CD4-positive, alpha-beta T cell treated with Interleukin-17A for 1 hour (primary cell): ENCODE data around the gene SIAH3.

Source experiments
- DNase-seq: peaks from one replicate; pipeline ENCODE4 v3.0.0-alpha.2; 2020

SIAH3 gene

DNA sequence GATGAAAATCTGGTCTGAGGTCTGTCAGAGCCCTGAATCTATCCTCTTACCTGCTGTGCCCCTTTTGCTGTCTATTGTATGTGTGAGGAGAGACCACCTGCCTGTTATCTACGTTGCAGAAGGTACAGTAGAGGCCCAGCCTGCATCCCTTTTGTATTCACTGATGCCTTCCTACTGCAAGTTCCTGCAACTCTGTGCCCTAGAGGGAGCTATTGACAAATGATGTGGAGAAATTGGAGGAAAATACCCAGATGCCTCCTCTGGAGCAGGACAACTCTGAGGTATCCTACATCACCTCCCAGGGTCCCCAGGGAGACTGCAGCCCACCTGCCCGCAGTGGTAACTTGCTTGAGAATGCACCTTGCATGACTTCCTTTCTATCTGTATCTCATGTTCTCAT, 33.7 kb downstream of the SIAH3 start:
- no peak for DNase-seq

DNA sequence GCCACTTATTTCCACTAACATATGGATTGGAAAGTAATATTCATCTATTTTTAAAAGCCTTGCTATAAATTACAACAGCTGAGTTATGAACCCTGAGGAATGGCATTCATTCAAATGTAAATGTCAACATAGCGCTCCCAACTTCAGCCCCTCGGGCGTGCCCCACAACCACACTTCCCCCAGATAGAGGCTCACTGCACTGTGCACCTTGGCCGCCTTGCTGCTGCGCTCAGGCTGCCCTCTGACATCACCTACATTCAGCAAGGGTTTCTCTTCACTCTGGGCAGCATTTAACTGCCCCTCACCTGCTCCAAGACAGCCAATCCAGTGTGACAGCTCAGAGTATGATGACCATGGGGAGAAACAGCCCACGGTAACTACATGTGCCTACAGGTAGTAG, 35.1 kb downstream of the SIAH3 start:
- no peak for DNase-seq

DNA sequence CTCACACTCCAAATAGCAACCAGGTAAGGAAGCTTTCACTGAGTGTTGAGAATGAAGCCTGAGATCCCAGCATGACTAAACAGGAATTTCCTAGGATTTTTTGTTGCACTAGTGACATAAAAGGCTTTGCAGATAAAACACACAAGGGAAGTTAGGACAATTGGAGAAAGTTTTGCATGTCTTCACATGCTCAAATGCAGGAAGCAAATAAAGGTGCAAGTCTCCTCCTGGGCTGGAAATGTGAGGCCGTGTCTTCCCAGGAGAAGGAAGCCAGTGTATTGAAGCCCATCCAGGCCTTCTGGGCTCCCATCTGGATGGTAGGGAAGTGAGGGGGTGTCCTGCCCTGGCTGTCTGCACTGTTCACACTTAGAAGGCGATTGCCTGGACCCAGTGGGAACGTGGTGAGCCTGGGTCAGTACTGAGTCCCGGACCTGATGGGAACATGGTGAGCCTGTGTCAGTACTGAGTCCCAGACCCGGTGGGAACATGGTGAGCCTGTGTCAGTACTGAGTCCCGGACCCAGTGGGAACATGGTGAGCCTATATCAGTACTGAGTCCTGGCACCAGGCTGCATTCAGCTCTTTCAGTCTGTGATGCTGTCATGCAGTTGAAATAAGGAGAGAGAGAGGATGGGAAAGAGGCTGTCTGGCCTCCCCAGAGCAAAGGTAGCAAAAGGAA, 38.7 kb downstream of the SIAH3 start:
- no peak for DNase-seq

DNA sequence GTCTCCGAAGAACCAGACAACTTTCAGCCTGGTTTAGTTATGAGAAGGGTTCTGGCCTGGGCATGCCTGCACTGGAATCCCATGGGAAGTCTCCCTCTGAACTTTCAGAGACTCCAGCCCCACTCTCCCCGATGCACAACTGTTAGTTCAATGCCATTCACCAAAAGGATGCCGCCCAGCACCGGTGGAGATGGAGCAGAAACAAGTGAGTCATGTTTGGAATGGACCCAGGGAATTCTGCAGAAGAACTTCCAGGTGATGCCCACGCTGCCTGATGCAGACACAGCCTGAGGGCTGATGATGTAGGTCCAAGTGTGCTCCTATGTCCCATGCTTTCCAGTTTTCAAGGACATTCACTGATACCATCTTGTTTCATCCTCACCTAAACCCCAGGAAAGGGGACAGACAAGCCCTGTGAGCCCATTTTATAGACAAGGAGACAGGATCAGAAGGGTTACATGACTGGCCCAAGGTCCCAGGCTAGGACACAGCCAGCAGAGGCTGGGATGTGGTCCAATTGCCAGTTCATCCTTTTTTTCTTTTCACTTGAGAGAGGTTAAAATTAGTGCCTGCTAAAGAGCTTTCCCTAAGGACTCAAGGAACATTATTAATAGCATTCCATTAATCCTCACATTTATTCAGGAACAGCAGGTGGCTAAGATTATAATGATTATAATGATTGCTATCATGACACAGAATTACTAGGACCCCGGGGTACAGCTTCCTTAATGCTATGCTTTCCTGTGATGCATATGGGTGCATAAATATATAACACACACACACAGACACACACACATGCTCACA, 39.5 kb downstream of the SIAH3 start:
- no peak for DNase-seq

DNA sequence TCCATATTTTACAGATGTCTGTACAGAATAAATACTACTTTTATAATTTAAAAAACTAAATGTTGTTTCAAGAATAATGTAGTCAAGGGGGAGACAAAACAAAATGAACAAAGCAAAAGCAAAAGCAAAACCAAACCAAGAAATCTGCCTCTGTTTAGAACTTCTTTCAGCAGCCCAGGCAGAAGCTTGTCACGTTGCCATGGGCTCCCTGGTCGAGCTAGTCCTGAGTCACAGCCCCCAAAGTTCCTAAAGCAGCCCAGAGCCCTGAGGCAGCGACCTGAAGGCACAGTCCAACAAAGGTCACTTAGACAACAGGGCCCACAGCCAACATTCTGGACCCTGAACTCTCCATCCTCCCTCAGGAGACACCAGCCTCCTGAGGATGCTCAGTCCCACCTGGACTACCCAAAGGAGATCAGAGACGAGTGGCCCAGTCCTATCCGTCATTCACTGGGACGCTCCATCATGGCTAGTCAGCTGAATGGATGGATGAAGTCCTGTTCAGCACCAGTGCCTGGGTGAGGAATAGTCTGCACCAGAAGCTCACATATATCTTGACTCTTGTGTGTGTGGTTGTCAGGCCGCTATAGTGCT, 41.7 kb downstream of the SIAH3 start:
- no peak for DNase-seq

DNA sequence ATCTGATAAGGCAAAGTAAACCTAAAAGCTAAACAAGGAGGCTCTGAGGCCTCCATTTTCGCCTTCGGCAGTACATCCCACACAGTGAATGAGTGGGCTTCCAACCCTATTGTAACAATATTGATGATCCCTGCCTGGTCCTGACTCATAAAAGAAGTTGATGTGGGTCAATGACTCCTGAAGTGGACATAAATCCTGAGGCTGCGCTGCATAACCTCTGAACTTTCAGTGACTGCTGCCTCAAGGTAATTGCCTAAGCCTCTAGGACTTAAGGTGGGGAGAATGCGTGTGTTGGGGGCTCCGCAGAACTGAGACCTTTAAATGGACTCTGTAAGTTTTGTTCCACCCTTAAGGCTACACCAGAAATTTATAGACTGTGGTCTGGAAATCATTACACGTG, 42.6 kb downstream of the SIAH3 start:
- DNase-seq: no peak

DNA sequence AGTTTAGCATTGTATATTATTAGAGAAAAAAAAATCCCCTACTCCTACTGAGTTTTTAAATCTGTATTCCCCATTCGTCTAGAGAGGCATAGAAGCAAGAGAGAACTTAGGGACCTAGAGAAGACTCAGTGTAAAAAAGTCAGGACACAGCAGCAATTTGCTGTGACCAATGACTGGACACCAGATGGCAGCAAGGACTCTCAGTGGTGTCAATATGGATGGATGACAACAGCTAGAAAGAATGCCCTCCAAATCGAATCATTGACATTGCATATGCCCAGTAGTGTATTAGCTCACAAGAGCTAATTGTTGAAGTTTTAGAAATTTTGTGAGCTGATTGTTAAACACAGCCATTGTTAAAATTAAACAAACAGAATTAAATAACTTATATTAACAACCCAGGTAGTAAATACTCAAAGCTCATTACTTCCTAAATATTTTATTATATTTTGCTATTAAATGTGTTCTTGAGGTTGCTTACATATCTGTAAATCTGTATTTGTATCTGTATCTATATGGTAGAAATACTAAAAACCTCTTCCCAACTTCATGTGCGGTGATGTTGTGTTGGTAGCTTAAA, 43.9 kb downstream of the SIAH3 start:
- DNase-seq: peak; percentile 30

DNA sequence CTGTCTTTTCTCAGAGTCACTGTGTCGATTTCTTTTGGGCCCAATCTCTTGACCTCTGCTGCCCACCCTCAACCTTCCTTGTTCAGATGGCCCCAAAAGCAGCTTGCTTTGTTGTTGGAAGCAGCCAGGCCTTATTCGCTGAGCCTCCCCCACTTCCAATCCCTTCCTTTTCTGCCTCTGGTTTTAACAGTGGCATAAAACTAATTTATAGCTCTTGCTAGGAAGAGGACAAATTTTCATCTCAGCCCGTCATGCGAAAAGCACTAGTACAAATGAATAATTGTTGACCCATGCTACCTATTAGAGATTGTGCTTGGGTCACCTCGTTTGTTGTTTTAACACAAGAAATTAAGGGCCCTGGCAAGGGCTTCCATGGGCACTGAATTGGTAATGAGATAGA, 51.1 kb downstream of the SIAH3 start:
- DNase-seq: no peak

DNA sequence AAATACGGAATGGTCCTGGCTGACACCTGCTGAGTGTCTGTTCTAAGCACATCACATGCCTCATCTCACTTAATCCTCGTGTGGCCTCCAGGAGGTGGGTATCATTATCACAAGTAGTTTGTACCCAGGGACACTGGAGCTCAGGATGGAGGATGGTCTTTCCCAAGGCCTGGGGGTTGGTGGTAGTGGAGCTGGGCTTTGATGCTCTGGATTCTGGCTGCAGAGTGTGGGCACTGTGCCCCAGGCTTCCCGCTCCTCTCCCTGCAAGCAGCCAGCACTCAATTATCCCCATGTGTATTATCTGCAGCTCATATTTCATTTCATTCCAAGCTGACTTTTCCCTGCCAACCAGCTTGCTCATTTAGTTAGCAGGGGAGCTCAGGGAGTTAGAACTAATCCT, 52.1 kb downstream of the SIAH3 start:
- DNase-seq: no peak

DNA sequence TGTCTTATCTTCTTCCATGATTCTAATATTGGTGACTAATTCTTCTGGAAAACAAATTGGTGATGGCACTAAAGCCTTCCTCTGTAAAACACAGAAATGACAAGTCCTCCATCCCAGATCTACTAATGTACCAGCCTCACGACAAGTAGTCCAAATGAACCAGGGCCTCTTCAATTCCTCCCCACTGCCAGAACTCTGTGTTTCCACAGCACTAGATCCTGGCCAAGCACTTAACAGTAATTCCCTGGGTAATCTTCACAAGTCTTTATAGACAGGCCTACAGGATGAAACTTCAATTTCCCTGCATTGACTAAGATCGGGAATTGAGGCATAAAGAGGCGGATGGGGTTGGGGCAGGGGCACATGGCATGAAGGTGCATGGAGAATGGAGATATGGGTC, 52.7 kb downstream of the SIAH3 start:
- DNase-seq: no peak

DNA sequence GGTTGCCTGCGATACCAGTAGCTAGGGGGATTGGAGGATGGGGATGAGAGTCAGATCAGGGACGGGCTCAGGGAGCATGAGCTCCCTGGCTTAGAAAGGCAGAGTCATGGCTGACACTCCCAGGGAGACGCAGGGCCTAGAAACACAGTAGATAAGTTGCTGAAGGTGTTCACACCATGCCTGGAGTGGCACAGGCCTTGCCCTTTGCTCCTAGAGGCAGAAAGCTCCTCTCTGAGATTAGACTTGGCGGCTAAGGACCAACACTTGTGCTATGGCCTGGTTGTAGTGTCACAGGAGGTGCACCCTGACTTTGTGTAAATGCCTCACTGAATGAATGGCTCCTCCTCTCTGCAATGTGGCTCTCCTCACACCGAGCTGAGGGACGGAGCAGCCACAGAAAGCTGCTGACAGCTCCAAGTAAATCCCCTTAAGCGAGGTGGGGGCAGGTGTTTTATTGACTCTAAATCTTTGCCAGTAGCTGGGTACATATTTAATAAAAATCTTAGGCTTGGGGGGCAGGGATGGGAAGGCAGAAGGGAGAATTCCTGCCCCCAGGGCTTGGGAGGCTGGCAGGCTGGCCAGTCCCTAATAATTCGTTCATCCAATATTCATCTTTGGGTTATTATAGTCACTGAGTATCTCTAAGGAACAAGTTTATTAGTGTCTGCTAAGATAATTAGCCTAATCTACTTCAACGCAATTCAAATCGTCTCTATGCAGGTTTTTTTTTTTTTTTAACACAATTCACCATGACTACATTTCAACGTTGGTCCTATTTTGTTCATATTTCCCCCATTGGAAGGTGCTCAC, 54.9 kb downstream of the SIAH3 start:
- DNase-seq: no peak

DNA sequence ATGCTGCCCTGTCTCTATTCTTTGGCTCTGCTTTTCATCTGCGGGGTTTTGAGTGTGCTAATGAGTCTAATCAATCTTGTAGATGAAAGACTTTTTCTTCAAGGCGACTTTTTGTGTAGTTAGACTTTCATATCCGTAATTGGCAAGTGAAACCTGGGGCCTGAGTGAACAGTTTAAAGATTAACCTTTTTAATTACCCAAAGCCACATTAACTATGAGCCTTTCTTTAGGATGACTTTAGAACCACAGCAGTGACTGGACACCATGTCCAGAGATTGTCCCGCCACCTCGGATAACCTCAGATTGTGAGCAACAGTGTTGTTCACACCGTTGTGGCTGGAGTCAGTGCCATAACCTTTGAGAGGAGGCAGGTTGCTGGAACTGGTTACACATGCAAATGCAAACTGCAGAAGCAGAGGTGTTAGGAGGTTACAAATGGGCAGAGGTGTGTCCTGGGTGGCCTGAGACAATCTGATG, 58.7 kb downstream of the SIAH3 start:
- DNase-seq: no peak

DNA sequence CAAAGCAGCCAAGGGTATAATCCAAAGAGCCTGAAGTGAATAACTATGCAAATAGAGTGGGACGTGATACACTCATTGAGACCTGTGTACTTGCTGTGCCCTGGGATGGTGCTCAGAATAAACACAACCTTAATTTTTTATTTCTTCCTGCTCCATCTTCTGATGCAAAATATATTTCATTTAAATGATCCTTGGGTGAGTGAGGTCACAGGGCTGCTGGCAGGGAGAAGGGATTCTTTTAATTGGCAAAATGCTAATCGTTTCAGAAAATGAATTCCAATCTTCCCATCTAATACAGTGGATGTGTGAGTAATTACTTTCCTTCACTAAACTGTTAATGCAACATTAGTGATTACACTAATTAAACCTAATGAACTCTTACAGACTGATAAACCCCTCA, 63.5 kb downstream of the SIAH3 start:
- DNase-seq: no peak

DNA sequence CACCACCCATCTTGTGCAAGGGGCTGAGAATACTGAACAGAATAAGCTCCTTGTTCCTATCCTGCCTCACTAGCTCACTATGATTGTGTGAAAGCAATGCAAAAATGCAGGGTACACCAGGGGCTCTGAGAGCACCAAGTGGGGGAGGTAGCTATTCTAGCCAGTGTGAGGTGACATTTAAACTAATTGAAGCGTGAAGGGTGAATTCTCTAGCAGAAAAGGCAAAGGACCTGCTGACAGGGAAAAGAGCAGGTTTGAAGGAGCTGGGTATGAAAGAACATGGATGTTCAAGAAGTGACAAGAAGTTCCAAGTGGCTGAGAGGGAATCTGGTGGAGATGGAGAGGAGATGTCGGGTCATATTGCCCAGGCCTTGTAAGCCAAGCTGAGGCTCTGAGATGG, 64.2 kb downstream of the SIAH3 start:
- no peak for DNase-seq

DNA sequence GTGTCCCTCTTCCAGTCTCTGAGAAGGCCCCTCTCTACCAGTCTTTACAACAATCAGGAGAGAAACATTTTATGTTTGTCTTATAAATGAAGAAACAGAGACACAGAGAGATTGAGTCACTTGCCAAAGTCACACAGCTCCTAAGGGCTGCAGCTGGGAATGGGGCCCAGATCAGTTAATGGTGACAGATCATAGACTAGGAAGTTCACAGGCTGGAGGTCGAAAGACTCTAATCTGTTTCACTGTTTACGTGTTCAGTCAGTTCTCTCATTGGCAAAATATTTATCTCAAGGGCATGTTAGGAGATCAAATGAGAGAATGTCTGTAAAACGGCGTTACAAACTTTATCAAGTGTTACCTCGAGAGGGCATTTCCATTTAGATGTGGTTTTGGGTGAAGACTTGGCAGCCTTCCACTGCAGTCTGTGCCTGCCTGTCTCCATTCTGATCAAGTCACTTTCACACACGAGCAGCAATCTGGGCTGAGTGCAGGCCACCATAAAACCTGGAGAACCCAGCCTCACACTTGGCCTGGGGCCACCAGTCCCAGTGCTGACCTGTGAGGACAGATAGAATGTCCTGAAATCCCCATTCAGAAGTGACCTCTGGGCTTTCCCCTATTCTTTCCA, 65.1 kb downstream of the SIAH3 start:
- no peak for DNase-seq

DNA sequence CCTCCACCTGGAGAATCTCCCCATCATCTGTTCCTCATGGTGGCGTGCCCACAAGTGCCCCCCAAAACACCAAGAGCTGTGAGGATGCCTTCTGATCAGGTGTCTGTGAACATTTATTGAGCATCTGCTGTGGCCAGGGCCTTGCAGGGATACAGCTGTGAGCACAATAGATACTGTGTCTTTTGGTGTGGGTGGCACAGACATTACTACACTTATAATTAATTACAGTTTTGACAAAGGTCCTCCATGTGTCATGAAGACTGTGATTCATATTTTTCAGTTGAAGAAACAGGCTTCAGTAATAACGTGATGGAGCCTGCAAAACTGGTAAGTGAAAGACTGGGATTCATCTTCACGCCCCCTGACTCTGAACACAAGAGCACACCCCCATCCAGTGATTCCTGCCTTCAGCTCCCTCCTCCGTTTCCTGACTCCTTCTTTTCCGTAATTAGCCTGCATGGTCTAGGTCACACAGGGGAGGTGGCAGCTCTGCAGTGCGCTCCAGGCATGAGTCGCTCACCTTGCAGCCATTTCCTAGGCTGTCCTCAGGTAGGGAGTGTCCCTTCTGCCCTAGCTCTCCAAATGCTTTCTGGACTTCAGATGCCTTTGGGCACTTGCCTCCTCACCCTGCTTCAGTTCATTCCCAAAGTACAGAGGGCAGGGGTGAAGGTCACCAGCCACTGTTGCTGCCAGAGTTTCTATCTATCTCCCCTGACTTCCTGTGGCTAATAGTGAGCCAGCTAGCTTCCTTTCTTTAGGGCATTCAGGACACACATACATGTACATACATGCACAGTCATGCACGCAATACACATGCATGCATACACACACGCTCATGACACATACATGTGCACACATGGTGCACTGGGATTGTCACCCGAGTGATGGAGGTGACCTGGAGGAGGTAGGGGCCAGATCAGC, 66.5 kb downstream of the SIAH3 start:
- no peak for DNase-seq

DNA sequence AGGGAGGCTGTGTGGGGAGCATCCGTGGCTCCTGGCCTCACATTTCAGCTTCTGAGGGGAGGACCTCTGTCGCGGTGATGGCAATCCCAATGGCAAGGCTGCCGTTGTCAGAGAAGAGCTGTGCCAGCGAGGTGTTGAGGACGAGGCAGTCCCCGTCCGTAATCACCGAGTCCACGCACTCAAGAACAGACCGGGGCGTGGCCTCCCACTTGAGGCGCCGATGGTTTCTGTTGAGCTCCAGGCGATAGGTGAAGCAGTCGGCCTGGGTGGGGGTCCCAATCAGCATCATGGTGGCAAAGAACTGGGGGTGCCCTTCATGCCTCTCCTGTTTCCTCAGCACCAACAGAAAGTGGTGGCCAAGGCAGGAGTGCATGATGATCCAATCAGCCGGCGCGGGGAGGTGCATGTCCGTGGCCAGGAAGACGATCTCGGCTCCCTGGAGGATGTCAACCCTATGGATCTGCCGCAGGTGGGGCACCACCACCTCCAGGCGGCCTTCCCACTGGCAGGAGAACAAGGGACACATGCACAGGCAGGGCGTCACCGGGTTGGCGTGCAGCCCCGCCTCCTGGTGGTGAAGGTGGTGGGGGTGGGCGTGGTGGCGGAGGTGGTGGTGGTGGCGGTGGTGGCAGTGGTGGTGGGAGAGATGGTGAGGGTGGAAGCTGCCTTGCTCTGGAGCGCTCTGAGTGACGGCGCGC, 68.1 kb downstream of the SIAH3 start:
- DNase-seq: no peak

DNA sequence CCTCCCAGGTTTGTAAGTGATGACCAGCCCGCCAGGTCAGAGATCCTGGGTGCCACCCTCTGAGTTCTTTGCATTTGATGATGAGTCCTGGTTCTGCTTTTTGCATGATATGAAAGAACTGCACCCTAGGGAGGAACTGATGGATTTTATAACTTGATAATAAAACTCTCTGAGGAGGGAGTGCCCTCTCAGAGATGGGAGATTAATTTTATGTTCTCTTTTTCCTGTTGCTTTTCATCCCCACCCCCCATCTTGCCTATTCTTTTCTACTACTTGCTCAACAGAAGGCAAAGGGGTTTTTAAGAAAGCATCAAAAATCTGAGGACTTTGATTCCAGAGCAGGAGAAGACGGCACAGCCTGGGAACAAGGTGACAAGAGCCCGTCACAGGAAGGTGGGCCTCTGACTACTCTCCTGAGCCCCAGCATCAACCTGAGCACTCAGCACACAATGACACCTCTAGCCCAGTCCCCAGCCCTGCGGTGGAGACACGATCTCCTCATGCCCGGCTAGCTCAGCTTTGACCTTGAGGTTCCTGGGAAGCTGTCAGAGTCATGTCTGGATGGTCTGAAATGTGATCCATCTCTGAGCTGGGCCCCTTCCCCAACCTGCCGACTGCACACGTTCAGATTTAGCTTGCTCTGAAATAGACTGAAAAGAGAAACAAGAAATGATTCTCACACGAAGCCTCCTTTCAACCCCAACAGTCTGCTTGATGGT, 69.1 kb downstream of the SIAH3 start:
- no peak for DNase-seq

DNA sequence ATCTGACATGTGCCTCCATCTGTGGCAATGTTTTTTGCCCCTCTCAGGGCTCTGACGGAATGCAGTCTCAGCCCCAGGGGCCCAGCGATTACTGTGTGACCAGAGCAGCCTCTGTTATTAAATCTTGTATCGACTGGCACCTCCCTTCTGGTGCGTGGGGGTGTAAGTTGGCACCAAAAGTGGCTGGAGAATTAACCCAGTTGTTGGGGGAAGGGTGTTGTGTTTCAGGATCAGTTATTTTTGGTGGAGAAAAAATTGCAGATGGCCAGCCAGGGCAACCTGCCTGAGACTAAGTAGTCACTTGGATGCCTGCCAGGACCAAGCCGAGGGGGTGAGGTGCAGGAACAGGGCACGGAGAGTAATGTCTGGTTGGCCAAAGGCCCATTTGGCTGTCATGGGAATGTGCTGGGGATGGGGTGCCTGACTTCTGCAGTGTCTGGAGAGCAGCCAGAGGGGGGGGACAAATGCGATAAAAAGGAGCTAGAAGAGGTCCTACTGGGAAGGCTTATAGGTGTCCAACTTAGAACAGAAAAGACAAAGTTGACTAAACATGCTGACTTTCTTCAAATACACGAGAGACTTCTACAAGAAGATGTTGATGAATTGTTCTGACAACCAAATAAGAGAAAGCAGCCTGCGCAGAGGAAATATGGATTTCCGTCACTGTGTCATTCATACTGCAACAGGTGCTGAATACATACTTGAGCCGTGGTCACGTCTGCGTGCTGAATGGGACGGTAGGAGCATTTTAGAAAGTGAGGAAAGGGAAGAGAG, 69.8 kb downstream of the SIAH3 start:
- DNase-seq: no peak
